NCI-H128 (cell line): ENCODE results near the gene DLX4.

Experiments used
- DNase-seq: peaks from one replicate; lab custom pipeline; 2025; ENCODE audit not compliant: unreplicated experiment; lab: John Stamatoyannopoulos, UW

Gene DLX4

DNA sequence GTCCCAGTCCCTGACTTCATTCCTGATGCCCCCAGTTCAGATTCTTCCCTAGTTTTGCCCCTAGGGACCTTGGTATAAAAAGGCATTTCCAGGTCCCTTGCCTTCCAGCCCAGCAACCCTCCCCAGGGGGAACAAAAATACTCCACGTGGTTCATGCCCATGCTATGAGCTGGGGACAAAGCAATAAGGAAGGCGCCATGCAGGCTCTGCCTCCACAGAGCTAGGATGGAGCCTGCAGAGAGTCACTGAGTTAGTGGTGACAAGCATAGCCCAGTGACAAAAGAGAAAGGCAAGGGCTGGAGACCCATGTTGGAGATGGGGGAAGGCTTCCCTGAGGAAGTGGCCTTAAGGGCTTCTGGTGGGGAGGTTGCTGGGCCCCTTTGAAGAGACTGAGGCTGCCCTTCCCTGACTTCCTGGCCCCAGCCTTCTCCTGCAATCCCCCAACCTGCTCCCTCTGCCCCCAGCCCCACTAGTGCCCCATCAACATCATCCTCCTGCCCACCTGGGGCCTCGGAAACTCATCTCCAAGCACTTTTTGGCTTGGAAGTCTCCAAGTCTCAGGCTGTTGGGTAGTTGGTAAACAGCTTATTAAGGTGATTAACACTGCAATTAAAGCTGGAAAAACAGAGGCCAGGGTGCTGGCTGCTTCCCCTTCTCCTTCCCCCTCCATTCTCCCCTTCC is 16.5 kb downstream of the DLX4 start:
- no peak for DNase-seq

DNA sequence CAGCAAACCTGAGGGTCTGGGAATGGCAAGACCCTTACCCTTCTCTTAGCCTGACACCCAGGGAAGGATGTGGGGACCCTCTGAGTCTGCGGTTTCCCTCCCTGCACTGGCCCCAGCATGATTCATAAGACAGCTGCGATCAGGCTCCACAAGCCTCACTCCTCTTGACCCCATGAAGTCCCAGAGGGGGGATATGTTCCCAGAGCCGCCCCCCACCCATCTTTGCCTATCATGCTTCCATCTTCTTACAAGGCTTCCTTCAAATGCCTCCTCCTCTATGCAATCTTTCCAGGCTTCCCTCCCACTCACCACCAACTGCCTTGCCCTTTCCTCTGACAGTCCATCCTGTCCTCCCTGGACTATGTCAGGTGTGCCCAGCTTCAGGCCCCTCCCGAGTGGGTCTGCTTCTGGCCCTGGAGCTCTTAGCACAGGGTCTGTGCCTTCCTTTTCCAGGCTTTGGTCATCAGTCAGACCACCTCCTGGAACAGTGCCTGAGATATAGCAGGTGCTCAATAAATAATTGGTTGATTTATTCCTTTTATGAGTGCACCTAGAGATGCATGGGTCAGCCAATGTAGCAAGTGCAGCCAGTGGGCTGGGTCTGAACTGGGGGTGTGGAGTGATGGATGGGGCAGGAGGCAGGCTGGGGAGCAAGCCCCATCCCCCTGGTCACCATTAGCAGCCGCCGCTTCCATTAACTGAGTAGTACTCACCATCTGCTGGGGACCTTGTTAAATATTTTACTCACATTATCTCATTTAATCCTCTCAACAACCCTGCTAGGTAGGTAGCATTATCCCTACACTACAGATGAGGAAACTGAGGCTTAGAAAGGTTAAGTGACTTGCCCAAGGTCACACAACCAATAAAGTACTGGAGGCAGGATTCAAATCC is 17.7 kb downstream of the DLX4 start:
- DNase-seq = no peak

DNA sequence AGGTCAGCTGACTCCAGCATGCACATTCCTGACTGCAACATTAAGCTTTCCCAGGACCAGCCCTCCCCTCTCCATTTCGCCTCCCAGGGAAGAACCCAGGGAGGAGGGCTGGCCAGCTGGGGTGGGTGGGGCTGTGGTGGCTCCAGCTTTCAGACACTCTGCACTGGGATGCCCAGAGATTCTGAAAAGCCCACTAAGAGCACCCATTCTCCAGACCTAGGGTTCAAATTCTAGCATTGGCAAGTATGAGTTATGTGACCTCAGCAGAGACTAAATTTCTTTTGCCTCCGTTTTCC is 18.2 kb downstream of the DLX4 start:
- no peak for DNase-seq

DNA sequence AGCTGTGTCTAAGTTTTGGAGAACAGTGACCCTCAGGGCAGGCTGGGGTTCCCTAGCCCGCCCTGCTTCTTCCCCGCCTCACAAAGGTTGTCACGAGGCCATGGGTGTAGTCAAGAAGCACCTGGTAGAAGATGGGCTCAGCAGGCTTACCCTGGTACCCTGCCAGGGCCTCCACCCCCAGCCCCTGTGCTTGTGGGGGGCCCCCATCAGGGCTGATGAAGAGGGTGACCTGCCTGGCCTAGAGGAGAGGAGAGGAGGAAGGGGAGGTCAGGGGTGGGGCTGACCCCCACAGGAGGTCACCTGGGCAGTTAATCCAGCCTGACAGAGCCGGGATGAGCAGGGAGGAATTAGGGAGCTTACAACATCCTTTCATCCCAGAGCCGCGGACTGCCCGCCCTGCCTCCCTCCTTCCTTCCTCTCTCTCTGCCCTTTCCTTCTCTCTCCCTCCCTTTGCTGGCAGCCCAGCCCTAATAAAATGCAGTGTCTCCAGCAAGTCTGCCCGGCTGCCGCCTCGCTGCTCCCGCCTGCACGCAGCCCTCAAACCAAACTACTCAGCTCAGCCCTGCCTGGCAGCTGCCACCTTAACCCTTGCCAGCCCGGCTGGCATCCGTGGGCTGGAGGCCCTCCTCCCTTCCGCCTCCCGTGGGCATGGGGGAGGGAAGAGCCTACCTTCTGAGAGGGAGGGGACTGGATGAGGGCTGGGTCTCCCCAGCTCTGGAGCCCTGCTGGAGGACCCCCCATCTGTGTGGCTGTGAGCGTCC is 18.9 kb downstream of the DLX4 start:
- no peak for DNase-seq

DNA sequence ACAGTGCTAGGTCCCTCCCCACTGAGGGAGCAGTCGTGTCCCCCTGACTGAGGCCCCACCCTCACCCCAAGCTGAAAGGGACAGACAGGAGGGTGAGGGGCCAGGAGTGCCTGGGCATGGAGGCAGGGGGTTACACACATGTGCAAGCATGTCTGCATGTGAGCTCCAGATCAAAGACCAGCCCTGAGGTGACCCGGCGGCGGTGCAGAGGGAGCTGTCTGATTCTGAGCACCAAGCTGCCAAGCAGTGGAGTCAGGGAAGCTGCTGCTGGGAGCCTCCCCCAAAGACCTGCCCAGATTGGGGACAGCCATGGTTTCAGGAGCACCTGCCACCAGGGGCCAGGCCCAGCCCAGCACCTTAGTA is 20.5 kb downstream of the DLX4 start:
- DNase-seq = no peak

DNA sequence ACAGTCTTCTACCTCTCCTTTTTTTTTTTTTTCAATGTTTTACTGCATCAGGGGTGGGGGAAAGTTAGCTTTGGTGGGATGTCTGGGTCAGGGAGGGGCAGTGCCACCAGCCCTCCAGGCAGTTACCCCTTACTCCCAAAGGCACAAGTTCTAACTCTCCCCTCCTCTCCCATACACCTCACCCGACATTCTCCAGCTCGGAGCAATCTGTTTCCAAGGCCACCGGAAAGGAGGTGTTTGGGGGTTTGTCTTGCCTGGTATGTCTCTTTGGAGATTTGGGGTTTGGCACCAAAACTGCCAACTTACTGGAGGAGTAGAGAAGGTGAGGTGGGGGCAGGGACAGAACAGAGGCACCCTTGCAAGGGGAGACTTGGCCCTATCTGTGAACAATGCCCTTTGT is 21.3 kb downstream of the DLX4 start:
- no peak for DNase-seq

DNA sequence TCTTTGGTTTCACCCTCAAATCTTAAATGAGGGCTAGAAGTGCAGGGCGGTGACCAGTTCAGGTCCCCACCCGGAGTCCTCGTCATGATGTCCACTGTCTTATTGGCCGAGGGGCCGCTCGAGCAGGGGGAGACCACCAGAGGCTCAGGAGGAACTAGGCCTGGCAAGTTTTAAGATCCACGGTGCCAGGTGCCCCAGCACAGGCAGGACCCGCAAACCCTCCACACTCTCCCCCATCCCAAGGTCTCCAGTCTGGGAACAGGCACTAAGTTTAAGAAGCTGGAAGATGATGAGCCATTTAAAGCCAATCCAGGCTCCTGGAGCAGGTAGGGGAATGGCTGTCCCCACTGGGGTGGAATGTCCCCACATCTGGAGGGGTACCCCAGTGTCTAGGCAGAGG is 21.9 kb downstream of the DLX4 start:
- no peak for DNase-seq

DNA sequence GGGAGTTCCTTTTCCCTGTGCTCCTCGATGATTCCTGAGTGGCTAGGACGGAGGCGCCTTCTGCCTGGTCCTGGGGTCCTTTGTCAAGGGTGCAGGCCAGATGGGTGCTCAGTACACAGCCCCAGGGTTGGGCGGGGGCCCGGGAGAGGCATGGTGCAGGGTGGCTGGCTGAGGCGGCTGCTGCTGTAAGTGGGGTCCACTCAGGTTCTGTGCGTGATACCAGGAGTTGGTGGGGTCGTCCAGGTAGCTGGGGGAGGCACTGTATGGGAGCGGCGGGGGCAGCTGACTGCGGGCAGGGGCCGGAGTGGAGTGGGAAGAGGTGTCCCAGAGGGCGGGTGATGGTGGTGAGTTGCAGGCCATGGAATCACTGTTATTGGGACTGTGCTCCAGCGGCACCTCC is 22.4 kb downstream of the DLX4 start:
- DNase-seq = no peak

DNA sequence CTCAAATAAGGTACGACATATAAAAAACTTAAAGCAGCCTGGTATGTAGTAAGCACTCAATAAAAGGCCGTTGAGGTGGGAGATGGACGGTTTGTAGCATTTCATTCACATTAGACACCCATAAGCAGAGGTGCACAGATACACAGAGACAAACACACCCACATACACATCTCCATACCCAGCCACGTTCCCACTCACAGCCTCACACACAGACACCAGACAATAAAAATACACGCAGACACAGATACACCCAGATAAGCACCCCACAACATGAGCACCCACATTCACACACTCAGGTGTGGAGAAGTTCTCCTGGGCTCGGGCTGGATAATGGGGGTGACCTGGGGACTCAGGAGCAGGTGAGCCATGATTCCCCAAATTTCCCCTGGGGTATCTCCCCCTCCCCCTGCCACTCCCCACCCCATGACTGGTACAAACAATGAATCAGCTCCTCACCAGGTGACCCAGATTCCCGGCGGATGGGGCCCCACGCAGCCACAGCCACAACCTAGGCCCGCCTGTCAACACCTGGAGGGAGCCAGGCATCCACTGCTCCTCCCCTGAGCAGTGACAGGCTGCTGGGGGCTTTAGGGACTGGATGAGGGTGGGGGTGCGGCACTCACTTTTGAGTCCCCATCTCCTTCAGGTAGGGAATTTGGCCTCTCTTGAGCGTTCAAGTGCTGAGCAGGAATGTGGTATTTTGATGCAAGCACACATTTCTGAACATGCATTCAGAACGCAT is 23.4 kb downstream of the DLX4 start:
- no peak for DNase-seq

DNA sequence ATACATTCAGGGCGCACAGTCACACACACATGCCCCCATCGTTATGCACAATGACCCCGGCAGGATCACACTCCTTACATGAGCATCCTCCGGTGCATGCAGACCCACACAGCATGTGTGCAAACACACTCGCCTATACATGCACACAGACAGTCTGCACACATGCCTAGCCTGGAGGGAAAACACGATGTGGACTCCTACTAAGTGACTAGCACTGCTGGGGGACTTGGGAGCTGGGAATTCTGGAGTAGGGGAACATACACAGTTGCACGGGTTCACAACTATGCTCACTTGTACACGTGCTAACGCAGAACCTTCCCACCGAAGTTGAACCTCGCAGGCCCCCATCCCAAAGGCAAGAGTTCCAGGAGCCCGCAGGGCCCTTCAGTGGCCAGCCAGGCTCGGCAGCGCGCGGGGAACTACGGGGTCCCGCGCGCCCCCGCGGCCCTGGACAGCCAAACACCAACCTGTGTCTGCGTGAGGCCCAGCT is 24.0 kb downstream of the DLX4 start:
- no peak for DNase-seq

DNA sequence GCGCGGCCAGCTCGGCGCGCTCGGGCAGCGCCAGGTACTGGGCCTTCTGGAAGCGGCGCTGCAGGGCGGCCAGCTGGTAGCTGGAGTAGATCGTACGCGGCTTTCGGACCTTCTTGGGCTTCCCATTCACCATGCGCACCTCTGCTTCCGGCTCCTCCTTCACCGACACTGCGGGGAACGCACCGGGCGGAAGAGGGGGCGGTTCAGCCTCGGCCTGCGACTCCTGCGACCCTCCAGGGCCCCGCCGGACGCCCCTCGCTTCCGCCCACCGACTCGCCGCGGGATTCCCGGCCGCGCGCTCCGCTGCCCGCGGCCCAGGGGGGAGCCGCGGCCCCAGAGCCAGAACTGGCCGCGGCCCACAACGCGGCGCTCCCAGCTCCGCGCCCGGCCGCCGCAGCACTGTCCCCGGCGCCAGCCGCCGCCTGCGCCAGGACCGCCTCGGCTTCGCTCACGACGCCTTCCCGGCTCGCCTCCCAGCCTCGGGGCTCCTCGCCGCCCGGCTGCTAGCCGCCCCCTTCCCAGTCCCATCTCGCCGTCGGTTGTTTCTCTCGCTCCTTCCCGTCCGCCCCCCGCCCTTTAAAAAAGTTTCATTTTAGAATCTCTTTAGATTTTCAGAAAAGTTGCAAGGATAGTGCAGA is 24.6 kb downstream of the DLX4 start:
- DNase-seq = no peak

DNA sequence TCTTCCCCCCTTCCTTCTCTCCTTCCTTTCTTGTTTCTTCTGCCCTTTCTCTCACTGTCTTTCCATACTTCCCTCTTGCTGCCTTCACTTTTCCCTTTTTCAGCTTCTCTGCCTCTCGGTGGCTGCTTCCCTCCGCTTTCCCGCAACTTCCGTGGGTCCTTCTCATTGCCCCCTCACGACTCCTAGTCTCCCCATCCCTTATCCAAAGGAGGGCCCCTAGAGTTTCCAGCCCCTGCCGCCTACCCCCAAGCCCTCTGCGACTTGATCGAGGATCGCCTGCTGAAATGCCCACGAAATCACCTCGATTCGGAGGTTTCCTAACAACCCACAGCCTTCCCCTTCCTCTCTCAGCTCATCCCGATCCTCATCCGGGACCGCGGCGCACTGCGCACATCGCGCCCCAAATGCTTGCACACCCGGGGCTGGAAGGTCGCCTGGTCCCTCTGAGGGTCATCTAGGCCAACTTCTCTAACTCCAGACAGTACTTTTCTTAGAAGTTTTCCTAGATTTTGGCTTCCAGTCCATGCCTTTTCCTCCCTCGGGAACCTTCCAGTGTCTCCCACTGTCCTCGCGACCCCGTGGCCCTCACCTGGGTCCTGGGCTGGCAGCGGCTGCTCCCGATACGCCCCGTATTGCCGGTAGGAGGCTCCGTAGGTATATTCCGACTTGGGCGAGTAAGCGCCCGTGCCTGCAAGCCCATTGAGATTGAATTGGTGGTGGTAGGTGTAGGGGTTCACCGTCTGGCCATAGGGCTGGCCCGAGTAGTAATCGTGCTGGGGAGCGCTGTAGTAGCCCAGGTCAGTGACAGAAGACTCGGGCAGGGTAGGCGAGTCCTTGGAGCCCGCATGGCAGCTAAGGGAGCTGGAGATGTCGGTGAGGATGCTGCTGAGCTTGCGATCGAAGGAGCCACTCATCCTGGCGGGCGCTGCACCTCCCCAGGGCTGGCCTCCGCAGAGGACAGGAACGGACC is 25.4 kb downstream of the DLX4 start:
- DNase-seq = no peak

DNA sequence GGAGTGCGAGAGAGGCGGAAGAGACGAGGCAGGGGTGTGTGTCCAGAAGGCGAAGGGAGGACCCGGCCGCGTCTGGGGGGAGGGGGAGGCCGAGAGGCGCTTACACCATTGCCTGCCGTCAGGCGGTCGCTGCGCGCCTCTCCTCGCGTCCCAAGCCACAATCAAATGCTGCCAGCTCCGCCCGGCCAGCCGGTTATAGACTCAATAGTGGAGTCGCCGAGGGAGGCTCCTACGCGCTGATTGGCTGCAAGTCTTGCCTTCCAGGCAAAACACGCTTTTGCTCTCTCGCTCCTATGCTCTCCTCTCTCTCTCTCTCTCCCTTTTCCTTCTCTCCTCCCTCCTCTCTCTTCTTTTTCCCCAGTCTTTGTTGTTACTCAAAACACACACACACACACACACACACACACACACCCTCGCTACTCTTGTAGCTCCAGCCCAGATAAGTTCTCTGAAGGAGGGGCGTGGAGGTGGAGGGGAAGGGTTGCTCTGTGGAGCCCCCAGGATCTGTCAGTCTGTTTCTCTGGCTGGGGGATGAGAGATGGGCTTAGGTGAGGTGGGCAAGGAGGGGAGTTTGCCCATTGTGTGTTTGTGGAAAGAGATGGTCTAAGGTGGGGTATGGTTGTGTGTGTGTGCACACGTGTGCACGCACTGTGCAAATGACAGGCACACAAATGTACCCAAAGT is 26.2 kb downstream of the DLX4 start, which contains the start of gene DLX3:
TSS of gene DLX3 (minus strand) at position 170 of the 684 bp plus-strand sequence. CDS start 226 bp downstream, outside the sequence.
- DNase-seq = peak; percentile 39

DNA sequence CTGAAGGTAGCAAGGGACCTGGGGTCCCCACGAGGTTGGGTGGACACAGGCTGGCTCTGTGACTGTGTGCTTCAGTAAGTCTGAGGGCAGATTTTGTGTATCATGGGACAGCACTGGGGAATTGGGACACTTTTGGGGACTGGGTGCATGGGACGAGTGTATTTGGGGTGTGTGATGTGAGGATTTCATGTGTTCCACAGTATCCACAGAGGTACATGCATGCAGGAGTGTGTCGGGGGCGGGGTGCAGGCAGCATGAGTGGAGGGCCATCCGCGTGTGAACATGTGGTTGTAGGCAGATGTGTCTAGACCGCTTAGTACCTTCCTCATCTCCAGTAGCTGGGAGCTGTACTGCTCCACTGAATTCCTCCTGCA is 27.1 kb downstream of the DLX4 start:
- DNase-seq = no peak

DNA sequence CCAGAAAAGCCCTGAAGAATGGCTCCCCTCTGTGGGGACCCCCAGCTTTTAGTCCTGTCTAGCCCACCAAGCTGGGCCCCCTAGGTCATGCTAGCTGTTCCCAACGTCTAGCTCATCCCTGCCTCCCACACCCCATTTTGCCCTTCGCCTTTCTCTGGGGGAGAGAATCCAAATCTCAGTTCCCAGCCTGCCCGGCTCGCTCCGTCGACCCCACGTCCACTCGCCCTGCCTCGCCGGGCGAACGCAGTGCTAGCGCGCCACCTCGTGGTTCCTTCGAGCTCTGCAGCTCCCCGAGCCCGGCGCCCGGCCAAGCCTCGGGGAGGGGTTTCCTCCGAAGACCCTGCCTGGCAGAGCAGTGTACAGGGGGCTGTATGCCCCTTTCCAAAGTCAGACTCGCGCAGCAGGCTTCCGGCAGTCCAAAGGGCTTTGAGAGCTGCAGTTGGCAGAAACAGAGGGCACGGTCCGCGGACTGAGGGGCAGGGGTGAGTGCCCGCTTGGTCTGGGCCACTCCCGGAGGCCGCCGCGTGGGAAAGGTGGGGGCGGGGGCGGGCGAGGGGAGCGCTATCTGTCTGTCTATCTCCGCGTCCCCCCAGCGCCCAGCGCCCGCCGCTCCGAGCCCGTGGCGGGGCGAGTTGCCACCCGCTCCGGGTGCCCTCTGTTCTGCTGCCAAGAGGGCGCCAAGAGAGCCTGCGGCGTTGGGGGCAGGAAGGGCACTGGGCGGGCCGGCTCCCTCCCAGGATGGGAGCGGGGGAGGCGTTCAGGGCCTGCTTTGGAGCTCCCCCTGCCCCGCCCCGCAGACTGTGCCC is 27.7 kb downstream of the DLX4 start:
- DNase-seq = peak; percentile 40

DNA sequence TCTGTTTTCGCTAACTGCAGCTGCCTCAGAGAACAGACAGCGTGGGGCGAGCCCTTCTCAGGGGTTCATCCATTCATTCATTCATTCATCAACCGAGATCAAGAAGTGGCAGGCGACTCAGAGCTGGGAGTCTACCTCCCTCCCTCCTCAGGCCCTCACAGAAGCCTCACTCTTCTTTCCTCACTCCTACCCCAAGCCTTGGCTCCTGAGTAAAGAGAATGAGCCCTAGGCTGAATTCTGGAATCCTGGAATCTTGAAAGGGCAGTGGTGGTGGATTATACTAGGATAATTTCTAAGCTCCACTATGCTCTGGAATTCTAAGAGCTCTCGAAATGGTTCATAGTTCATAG is 28.3 kb downstream of the DLX4 start:
- DNase-seq = no peak

DNA sequence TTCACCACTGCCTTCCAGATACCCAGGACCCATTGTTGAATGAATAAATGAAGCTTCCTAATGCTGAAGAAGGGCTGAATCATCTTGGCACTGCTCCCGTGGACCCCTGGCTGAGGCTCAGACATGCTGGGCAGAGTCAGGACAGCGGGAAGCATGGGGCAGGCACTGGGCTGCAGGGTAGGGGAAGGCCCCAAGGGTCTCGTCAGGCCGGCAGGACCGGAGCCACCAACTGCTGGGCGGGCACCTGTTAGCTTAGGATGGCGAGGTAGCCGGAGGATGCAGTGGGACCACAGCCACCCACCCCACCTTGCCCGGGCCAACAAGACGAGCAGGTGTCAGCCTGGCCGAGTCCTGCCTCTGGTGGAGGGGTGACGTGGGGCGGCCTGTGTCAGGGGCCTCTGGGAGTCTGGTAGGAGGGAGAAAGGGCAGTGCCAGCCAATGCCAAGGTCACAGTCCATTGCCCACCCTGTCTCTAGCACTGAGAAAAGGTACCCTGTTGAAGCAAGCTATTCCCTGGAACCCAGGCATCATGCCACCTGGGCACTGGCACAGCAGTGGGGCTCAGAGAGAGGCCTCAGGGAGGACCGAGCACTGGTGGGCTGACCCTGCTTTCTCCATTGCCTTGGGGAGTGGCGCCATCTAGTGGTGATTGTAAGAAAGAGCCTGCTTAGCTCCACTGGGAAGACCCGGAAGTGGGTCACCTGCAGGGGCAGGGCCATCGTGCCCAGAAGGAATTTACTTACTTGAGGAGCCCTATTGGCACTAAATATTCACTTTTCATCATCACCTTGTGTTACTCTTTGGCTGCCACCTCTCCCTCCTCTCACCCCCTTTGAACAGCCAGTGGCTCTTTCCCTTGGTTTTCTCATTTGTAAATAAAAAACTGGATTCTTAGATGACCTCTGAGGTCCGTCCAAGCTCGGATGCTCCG is 29.0 kb downstream of the DLX4 start:
- peak; percentile 84 for DNase-seq
